ENCODE results near the gene ACTN3. TPM values are rescaled to one million over a fixed set of nuclear protein-coding genes. Genes with fewer than 3 reads are reported as not detected.

The ACTN3 gene
- polyA plus RNA-seq, 2 of the 4 experiments (the other 2 are of a cell fraction) = not detected

GRCh38 chr11:66545701-66546367 is 869 bp upstream of the ACTN3 start, which contains the start of gene ZDHHC24 (continued):
- peak; percentile 43; the same call in 1 of the 2 replicates for TF ChIP-seq REST (IDR thresholded peaks at IDR 0.05)
- TF ChIP-seq GATA3 (IDR thresholded peaks at IDR 0.05; ENCODE audit: borderline replicate concordance) = no peak
- TF ChIP-seq MAZ (IDR thresholded peaks at IDR 0.05; ENCODE audit: borderline replicate concordance, low read depth, low read length) = 0 out of 2 replicates have a peak, but pooled peaks have one; percentile 14
- no peak for TF ChIP-seq HOXA7 (CRISPR knock-in tag; IDR thresholded peaks at IDR 0.05)
- no peak for TF ChIP-seq CHD2 (IDR thresholded peaks at IDR 0.05; ENCODE audit: low read length, partially characterized antibody)
- TF ChIP-seq, protein P1, sequence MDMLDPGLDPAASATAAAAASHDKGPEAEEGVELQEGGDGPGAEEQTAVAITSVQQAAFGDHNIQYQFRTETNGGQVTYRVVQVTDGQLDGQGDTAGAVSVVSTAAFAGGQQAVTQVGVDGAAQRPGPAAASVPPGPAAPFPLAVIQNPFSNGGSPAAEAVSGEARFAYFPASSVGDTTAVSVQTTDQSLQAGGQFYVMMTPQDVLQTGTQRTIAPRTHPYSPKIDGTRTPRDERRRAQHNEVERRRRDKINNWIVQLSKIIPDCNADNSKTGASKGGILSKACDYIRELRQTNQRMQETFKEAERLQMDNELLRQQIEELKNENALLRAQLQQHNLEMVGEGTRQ (IDR thresholded peaks at IDR 0.05) = no peak
- TF ChIP-seq JUN (IDR thresholded peaks at IDR 0.05) = peak; percentile 48 to 69; a peak in 3 of 5 replicates

GRCh38 chr11:66546966-66547661 is 411 bp downstream of the ACTN3 start:
- POLR2A ChIA-PET = interaction anchor here (1.0 to 2.0 kb wide), 4 partner anchors 17 to 69 kb away, joined by 3 to 11 read pairs (median 6); partner anchors contain the start of genes DPP3 and RBM14
- no peak for FAIRE-seq
- peak overlapping the region; percentile 85; the same call in 2 of the 3 replicates for H3K4me3 ChIP-seq
- H3K9me3 ChIP-seq = no peaks in the 10 kb centered on the region
- no peak for ATAC-seq
- H3K4me1 ChIP-seq = peaks cover 17% of the 10 kb centered on the region
- 75% methylated on average over 12 of the region's 18 CpGs for WGBS (ENCODE audit: missing lambda C conversion rate)
- DNase-seq (ENCODE audit: low read depth in 1 of 2, low spot score in 1 of 2) = no peak
- peak overlapping the region; percentile 90 for H3K4me2 ChIP-seq
- no peak for TF ChIP-seq KDM5A (IDR thresholded peaks at IDR 0.05)
- no peak for TF ChIP-seq TP53 (CRISPR knock-in tag; IDR thresholded peaks at IDR 0.05)
- no peak for TF ChIP-seq HOXB13 (CRISPR knock-in tag; IDR thresholded peaks at IDR 0.05; ENCODE audit: low read depth)
- TF ChIP-seq MAX (IDR thresholded peaks at IDR 0.05) = no peak
- no peak for TF ChIP-seq EHF (CRISPR knock-in tag; IDR thresholded peaks at IDR 0.05)
- no peak for TF ChIP-seq NR3C1 (IDR thresholded peaks at IDR 0.05)
- TF ChIP-seq BHLHE40 (IDR thresholded peaks at IDR 0.05; ENCODE audit: low read depth, low read length) = no peak
- CTCF ChIA-PET = interaction anchor here (1.3 to 1.7 kb wide), 2 partner anchors 45 to 132 kb away, joined by 5 to 6 read pairs; partner anchors contain the start of genes CCDC87 and CCS
- H3K27ac ChIP-seq = peak overlapping the region in 1 of 2 experiments; percentile 96; a peak in 4 of 6 replicates

DNA sequence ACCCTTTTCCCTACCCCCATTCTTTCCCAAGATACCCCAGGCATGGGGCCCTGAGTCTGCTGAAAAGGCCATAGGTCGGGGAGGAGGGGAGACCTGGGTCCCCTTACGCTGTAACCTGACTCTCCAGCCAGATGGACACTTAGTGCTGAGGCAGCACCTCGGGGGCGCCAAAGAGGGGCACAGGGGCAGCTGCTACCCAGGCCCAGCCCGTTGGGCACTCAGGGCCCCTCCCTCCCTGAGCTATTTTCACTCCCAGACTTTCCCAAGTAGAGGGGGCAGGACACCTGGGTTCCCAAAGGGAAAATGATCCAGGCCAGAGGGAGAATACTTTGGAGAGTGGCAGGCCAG is 933 bp downstream of the ACTN3 start:
- peaks cover 17% of the 10 kb centered on the region for H3K4me1 ChIP-seq
- 75% methylated on average over 3 of the region's 5 CpGs for WGBS (ENCODE audit: missing lambda C conversion rate)
- POLR2A ChIA-PET = no interaction called here
- DNase-seq (ENCODE audit: low read depth in 1 of 2, low spot score in 1 of 2) (no peak), FAIRE-seq (no peak), ATAC-seq (no peak)
- CTCF ChIA-PET = no interaction called here
- no peaks in the 10 kb centered on the region for H3K9me3 ChIP-seq
- no peak overlapping the region for H3K27ac ChIP-seq
- no peak for TF ChIP-seq ZNF302 (CRISPR knock-in tag; IDR thresholded peaks at IDR 0.05)
- TF ChIP-seq MAFK (IDR thresholded peaks at IDR 0.05; ENCODE audit: partially characterized antibody) = peak; percentile 55
- H3K4me3 ChIP-seq = no peak overlapping the region
- H3K4me2 ChIP-seq = no peak overlapping the region

All from A549 (cell line).